Head of caudate nucleus (tissue), 42 donors: ENCODE results near the gene MAP6.

Experiments used
- DNase-seq, 42 donors: peaks; one replicate each; pipeline versions ENCODE4 v3.0.0 to v3.0.0-alpha.2; 2020 to 2021; ENCODE audit warnings: mixed read lengths in 7 of 42
- intact Hi-C: fragments of 100-400 bp; cut with DNase I; formaldehyde crosslinking; loops from one replicate; pipeline ENCODE4 v1.15.0; 2022

Gene MAP6

GRCh38 chr11:75637998-75638397, 30.8 kb downstream of the MAP6 start:
- intact Hi-C loops, result no loop called here
- DNase-seq, result no peak

- DNase-seq, result no peak
- intact Hi-C loops, result no loop called here
Measured at GRCh38 chr11:75635066-75635862, 33.6 kb downstream of the MAP6 start.

GRCh38 chr11:75633409-75634066, 35.3 kb downstream of the MAP6 start:
- intact Hi-C loops, result no loop called here
- DNase-seq, result no peak

- intact Hi-C loops, result no loop called here
- DNase-seq, result no peak
Measured at GRCh38 chr11:75632962-75633361, 35.9 kb downstream of the MAP6 start.

- intact Hi-C loops, result no loop called here
- DNase-seq, result no peak
Measured at GRCh38 chr11:75632450-75632849, 36.4 kb downstream of the MAP6 start.

- intact Hi-C loops, result no loop called here
Measured at GRCh38 chr11:75631086-75631730, 37.6 kb downstream of the MAP6 start.

GRCh38 chr11:75627906-75628668, 40.8 kb downstream of the MAP6 start:
- intact Hi-C loops, result no loop called here
- DNase-seq, result no peak

More at GRCh38 chr11:75631086-75631730, 37.6 kb downstream of the MAP6 start:
- DNase-seq, result no peak

GRCh38 chr11:75626889-75627529, 41.8 kb downstream of the MAP6 start:
- no peak for DNase-seq
- intact Hi-C loops, result no loop called here

GRCh38 chr11:75625991-75626888, 42.6 kb downstream of the MAP6 start:
- DNase-seq, result no peak
- intact Hi-C loops, result no loop called here

GRCh38 chr11:75625021-75625420, 43.8 kb downstream of the MAP6 start:
- intact Hi-C loops, result no loop called here
- no peak for DNase-seq

- intact Hi-C loops, result no loop called here
Measured at GRCh38 chr11:75616281-75616680, 52.6 kb downstream of the MAP6 start.

GRCh38 chr11:75615751-75616150, 53.1 kb downstream of the MAP6 start:
- peak in 6 of 42 donors; percentile 13 to 48 (median 38) for DNase-seq
- intact Hi-C loops, result no loop called here

More at GRCh38 chr11:75616281-75616680, 52.6 kb downstream of the MAP6 start:
- no peak for DNase-seq

GRCh38 chr11:75611823-75612222, 57.0 kb downstream of the MAP6 start:
- DNase-seq, result no peak
- intact Hi-C loops, result no loop called here

GRCh38 chr11:75606099-75606498, 62.7 kb downstream of the MAP6 start:
- peak in 2 of 42 donors; percentile 4 for DNase-seq
- intact Hi-C loops, result no loop called here

- intact Hi-C loops, result no loop called here
- DNase-seq, result peak in 1 of 42 donors; percentile 29
Measured at GRCh38 chr11:75603791-75604736, 64.8 kb downstream of the MAP6 start.

GRCh38 chr11:75602951-75603350, 65.9 kb downstream of the MAP6 start:
- no peak for DNase-seq
- intact Hi-C loops, result no loop called here

- intact Hi-C loops, result no loop called here
- no peak for DNase-seq
Measured at GRCh38 chr11:75601494-75601893, 67.3 kb downstream of the MAP6 start.
